Measurements from ENCODE around the gene ARID5B.

Gene ARID5B

DNA sequence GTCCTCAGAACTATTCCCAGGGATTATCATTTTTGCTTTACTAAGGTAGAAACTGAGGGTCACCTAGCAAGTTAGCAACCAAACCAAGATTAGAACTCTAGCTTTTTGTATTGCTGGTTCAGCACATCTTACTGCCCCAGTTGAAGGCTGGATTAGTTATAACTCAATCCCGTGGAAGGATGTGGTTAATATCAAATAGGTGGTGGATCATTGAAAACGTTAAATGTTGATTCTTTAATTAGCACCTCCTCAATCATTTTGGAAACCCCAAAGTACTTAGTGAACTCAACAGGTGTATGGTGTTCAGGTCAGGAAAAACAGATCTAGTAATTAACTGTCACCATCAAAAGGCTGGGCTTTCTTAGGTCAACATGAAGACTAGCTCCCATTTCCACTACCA lies 152.4 kb downstream of the ARID5B start:
- H2BK12ac ChIP-seq (ENCODE audit: low read length): no peak overlapping the region
- H3K27me3 ChIP-seq (ENCODE audit: insufficient read depth, low read length): no peaks in the 10 kb centered on the region
- H4K91ac ChIP-seq (ENCODE audit: low read depth, low read length): no peak overlapping the region
- H3K9ac ChIP-seq (ENCODE audit: low read length): no peak overlapping the region
- H4K8ac ChIP-seq (ENCODE audit: low read depth, low read length): no peak overlapping the region
- H2AFZ ChIP-seq (ENCODE audit: insufficient read depth, low read length, poor library complexity): no peak overlapping the region
- no peak overlapping the region for H3K18ac ChIP-seq (ENCODE audit: low read length)
- H3K79me2 ChIP-seq (ENCODE audit: control insufficient read depth, insufficient read depth, low read length, poor library complexity): no peaks in the 10 kb centered on the region
- H3K14ac ChIP-seq (ENCODE audit: low read length): no peak overlapping the region
- no peak overlapping the region for H4K12ac ChIP-seq (ENCODE audit: low read depth, low read length)
- peaks cover 6 to 10% of the 10 kb centered on the region in 2 experiments for H3K36me3 ChIP-seq (ENCODE audit: control insufficient read depth in 1 of 2, insufficient read depth in 2 of 2, low read length in 2 of 2)
- no peak overlapping the region for H3K4me3 ChIP-seq (ENCODE audit: low read depth, low read length)
- WGBS (ENCODE audit: extremely low coverage, insufficient coverage, insufficient read length): no CpG with 5 or more reads among the region's 2 CpGs
- H2BK5ac ChIP-seq (ENCODE audit: low read depth, low read length, poor library complexity): no peak overlapping the region
- DNase-seq: no peak
- no peak overlapping the region for H2BK120ac ChIP-seq (ENCODE audit: insufficient read depth, low read length, poor library complexity)
- no peak overlapping the region for H3K27ac ChIP-seq (ENCODE audit: low read depth, low read length)
- H3K4me2 ChIP-seq (ENCODE audit: low read length): no peak overlapping the region
- H2AK5ac ChIP-seq (ENCODE audit: low read length): no peak overlapping the region
- H3K4me1 ChIP-seq (ENCODE audit: control insufficient read depth in 1 of 2, insufficient read depth in 2 of 2, low read length in 2 of 2): peaks cover 0 to 4% of the 10 kb centered on the region in 2 experiments
- H3K79me1 ChIP-seq (ENCODE audit: low read length): peaks cover 3% of the 10 kb centered on the region
- H3K23ac ChIP-seq (ENCODE audit: low read length): no peak overlapping the region
- no peaks in the 10 kb centered on the region for H3K9me3 ChIP-seq (ENCODE audit: insufficient read depth, low read depth, low read length)
- H3K4ac ChIP-seq (ENCODE audit: low read depth, low read length): no peak overlapping the region

DNA sequence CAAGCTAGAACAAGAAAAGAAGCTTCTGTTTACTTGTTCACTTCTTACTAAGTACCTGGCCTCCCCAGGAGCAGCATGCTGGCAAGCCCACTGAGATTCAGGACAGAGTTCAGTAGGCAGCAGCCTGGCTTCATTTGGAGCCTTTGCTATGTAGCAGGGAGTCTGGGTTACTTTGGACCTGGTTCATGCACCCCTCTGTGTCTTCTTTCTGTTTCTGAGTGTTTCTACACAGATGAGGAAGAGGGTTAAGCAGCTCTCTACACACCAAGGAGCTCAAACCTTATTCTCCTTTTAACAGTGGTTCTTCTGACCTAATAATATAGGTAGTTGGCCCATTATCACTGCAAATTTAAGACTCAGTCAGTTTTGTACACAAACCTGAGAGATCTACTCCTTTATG lies 152.9 kb downstream of the ARID5B start:
- H3K9ac ChIP-seq (ENCODE audit: low read length): no peak overlapping the region
- no peak overlapping the region for H3K23ac ChIP-seq (ENCODE audit: low read length)
- H3K4ac ChIP-seq (ENCODE audit: low read depth, low read length): no peak overlapping the region
- no peak overlapping the region for H2BK12ac ChIP-seq (ENCODE audit: low read length)
- no peaks in the 10 kb centered on the region for H3K9me3 ChIP-seq (ENCODE audit: insufficient read depth, low read depth, low read length)
- no peak overlapping the region for H2AK5ac ChIP-seq (ENCODE audit: low read length)
- no peak overlapping the region for H3K18ac ChIP-seq (ENCODE audit: low read length)
- H3K4me1 ChIP-seq (ENCODE audit: control insufficient read depth in 1 of 2, insufficient read depth in 2 of 2, low read length in 2 of 2): peaks cover 0 to 3% of the 10 kb centered on the region in 2 experiments
- no peak overlapping the region for H2AFZ ChIP-seq (ENCODE audit: insufficient read depth, low read length, poor library complexity)
- H3K4me2 ChIP-seq (ENCODE audit: low read length): no peak overlapping the region
- no peak overlapping the region for H2BK5ac ChIP-seq (ENCODE audit: low read depth, low read length, poor library complexity)
- no peaks in the 10 kb centered on the region for H3K27me3 ChIP-seq (ENCODE audit: insufficient read depth, low read length)
- H3K27ac ChIP-seq (ENCODE audit: low read depth, low read length): no peak overlapping the region
- H3K79me2 ChIP-seq (ENCODE audit: control insufficient read depth, insufficient read depth, low read length, poor library complexity): no peaks in the 10 kb centered on the region
- H3K79me1 ChIP-seq (ENCODE audit: low read length): peaks cover under 1% of the 10 kb centered on the region
- H4K12ac ChIP-seq (ENCODE audit: low read depth, low read length): no peak overlapping the region
- H3K4me3 ChIP-seq (ENCODE audit: low read depth, low read length): no peak overlapping the region
- H3K36me3 ChIP-seq (ENCODE audit: control insufficient read depth in 1 of 2, insufficient read depth in 2 of 2, low read length in 2 of 2): peaks cover 6 to 10% of the 10 kb centered on the region in 2 experiments
- H4K91ac ChIP-seq (ENCODE audit: low read depth, low read length): no peak overlapping the region
- no peak overlapping the region for H3K14ac ChIP-seq (ENCODE audit: low read length)
- DNase-seq: no peak
- H4K8ac ChIP-seq (ENCODE audit: low read depth, low read length): no peak overlapping the region
- no peak overlapping the region for H2BK120ac ChIP-seq (ENCODE audit: insufficient read depth, low read length, poor library complexity)

DNA sequence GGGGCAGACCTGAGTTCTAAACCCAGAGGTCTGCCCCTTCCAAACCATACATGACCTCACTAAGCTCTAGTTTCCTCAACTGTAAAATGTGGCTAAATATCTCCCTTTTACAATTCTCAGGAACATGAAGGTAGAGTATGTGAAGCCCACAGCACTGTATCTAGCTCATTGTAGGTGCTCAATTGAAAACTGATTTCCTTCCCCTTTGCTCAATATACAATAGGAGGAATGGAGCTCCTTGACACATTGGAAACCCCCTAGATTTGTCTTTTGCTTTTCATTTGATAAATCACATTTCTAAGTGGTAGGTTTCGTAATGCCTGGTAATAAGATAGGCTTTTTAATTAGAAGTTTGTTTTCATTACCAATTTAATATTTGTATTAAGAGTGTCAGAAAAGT lies 153.3 kb downstream of the ARID5B start:
- H4K12ac ChIP-seq (ENCODE audit: low read depth, low read length): no peak overlapping the region
- no peak overlapping the region for H2AFZ ChIP-seq (ENCODE audit: insufficient read depth, low read length, poor library complexity)
- no peaks in the 10 kb centered on the region for H3K79me2 ChIP-seq (ENCODE audit: control insufficient read depth, insufficient read depth, low read length, poor library complexity)
- H3K4me2 ChIP-seq (ENCODE audit: low read length): no peak overlapping the region
- no peak overlapping the region for H2AK5ac ChIP-seq (ENCODE audit: low read length)
- H2BK5ac ChIP-seq (ENCODE audit: low read depth, low read length, poor library complexity): no peak overlapping the region
- H3K36me3 ChIP-seq (ENCODE audit: control insufficient read depth in 1 of 2, insufficient read depth in 2 of 2, low read length in 2 of 2): peaks cover 6 to 10% of the 10 kb centered on the region in 2 experiments
- no peak overlapping the region for H2BK120ac ChIP-seq (ENCODE audit: insufficient read depth, low read length, poor library complexity)
- no peak for DNase-seq
- no CpG with 5 or more reads among the region's 1 CpG for WGBS (ENCODE audit: extremely low coverage, insufficient coverage, insufficient read length)
- no peaks in the 10 kb centered on the region for H3K79me1 ChIP-seq (ENCODE audit: low read length)
- no peak overlapping the region for H3K4me3 ChIP-seq (ENCODE audit: low read depth, low read length)
- no peaks in the 10 kb centered on the region for H3K27me3 ChIP-seq (ENCODE audit: insufficient read depth, low read length)
- H3K27ac ChIP-seq (ENCODE audit: low read depth, low read length): no peak overlapping the region
- no peak overlapping the region for H3K4ac ChIP-seq (ENCODE audit: low read depth, low read length)
- H3K4me1 ChIP-seq (ENCODE audit: control insufficient read depth in 1 of 2, insufficient read depth in 2 of 2, low read length in 2 of 2): peaks cover 0 to 3% of the 10 kb centered on the region in 2 experiments
- H3K9me3 ChIP-seq (ENCODE audit: insufficient read depth, low read depth, low read length): no peaks in the 10 kb centered on the region
- H3K9ac ChIP-seq (ENCODE audit: low read length): no peak overlapping the region
- no peak overlapping the region for H3K14ac ChIP-seq (ENCODE audit: low read length)
- no peak overlapping the region for H3K18ac ChIP-seq (ENCODE audit: low read length)
- no peak overlapping the region for H4K8ac ChIP-seq (ENCODE audit: low read depth, low read length)
- no peak overlapping the region for H3K23ac ChIP-seq (ENCODE audit: low read length)
- H4K91ac ChIP-seq (ENCODE audit: low read depth, low read length): no peak overlapping the region
- no peak overlapping the region for H2BK12ac ChIP-seq (ENCODE audit: low read length)

DNA sequence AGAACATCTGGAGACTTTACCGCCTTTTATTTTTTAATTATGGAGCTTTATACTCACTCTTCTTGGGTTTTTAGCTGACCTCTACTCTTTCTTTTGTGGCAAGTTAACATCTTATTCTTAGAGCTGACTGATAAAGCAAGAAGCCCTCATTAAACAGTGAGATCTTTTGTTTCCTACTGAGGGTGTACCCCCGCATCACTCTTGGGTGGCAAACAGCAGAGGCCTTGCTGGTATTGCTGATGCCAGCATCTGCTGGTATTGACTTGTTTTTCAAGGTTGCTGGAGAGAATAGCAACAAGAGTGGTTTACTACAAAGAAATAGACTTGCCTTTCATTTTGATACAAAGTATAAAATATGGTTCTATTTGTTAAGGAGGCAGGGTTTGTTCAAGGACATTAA lies 154.7 kb downstream of the ARID5B start:
- no peaks in the 10 kb centered on the region for H3K27me3 ChIP-seq (ENCODE audit: insufficient read depth, low read length)
- no peaks in the 10 kb centered on the region for H3K79me1 ChIP-seq (ENCODE audit: low read length)
- no peak overlapping the region for H3K18ac ChIP-seq (ENCODE audit: low read length)
- H3K27ac ChIP-seq (ENCODE audit: low read depth, low read length): no peak overlapping the region
- no peak overlapping the region for H2BK12ac ChIP-seq (ENCODE audit: low read length)
- H2AFZ ChIP-seq (ENCODE audit: insufficient read depth, low read length, poor library complexity): no peak overlapping the region
- no peak for DNase-seq
- no peak overlapping the region for H4K8ac ChIP-seq (ENCODE audit: low read depth, low read length)
- no peak overlapping the region for H3K4ac ChIP-seq (ENCODE audit: low read depth, low read length)
- no peak overlapping the region for H3K14ac ChIP-seq (ENCODE audit: low read length)
- no peak overlapping the region for H3K9ac ChIP-seq (ENCODE audit: low read length)
- no peaks in the 10 kb centered on the region for H3K9me3 ChIP-seq (ENCODE audit: insufficient read depth, low read depth, low read length)
- no peak overlapping the region for H4K91ac ChIP-seq (ENCODE audit: low read depth, low read length)
- no peak overlapping the region for H3K23ac ChIP-seq (ENCODE audit: low read length)
- no peaks in the 10 kb centered on the region for H3K79me2 ChIP-seq (ENCODE audit: control insufficient read depth, insufficient read depth, low read length, poor library complexity)
- peaks cover 6 to 10% of the 10 kb centered on the region in 2 experiments for H3K36me3 ChIP-seq (ENCODE audit: control insufficient read depth in 1 of 2, insufficient read depth in 2 of 2, low read length in 2 of 2)
- no peak overlapping the region for H3K4me2 ChIP-seq (ENCODE audit: low read length)
- no CpG with 5 or more reads among the region's 2 CpGs for WGBS (ENCODE audit: extremely low coverage, insufficient coverage, insufficient read length)
- H2BK120ac ChIP-seq (ENCODE audit: insufficient read depth, low read length, poor library complexity): no peak overlapping the region
- H3K4me1 ChIP-seq (ENCODE audit: control insufficient read depth in 1 of 2, insufficient read depth in 2 of 2, low read length in 2 of 2): peaks cover 0 to 3% of the 10 kb centered on the region in 2 experiments
- H4K12ac ChIP-seq (ENCODE audit: low read depth, low read length): no peak overlapping the region
- no peak overlapping the region for H2AK5ac ChIP-seq (ENCODE audit: low read length)
- no peak overlapping the region for H3K4me3 ChIP-seq (ENCODE audit: low read depth, low read length)
- H2BK5ac ChIP-seq (ENCODE audit: low read depth, low read length, poor library complexity): no peak overlapping the region
